Panc1 (cell line): ENCODE measurements around the gene HCN1. TPM values are rescaled to one million over a fixed set of nuclear protein-coding genes. Genes with fewer than 3 reads are reported as not detected.

Source experiments
- ATAC-seq: fragments of 200-7000 bp; cut with Tn5 transposase; 2 replicates; pipeline ENCODE4 v1.9.1; 2020; ENCODE audit warnings: mild to moderate bottlenecking, moderate library complexity
- BruUV-seq: library from RNA; stranded (reverse); fragments of 400-500 nt; replicated peaks from 2 replicates; lab custom pipeline; 2021; lab: Mats Ljungman, UMichigan
- CTCF ChIA-PET: fragments of 300-600 bp; sonication (Branson Sonifier 250); formaldehyde crosslinking; loops from one replicate; lab custom pipeline; 2022; ENCODE audit warnings: antibody characterized with exemption; lab: Charles Lee
- POLR2A ChIA-PET: fragments of 300-600 bp; sonication (Branson Sonifier 250); formaldehyde crosslinking; loops from one replicate; lab custom pipeline; 2022; ENCODE audit warnings: antibody characterized with exemption; lab: Charles Lee
- DNase-seq: peaks from one replicate; pipeline ENCODE4 v3.0.0-alpha.2; 2010; ENCODE audit warnings: low read depth, low spot score
- H3K27ac ChIP-seq: 2 replicates; pipeline ENCODE4 v1.5.1; 2011; ENCODE audit warnings: mild to moderate bottlenecking, low read length, inconsistent platforms
- H3K27me3 ChIP-seq: fragments of 200-500 bp; sonication (Bioruptor generic); 2 replicates; pipeline ENCODE4 v1.6.0; 2014; ENCODE audit warnings: low read length, inconsistent platforms; ENCODE audit not compliant: control insufficient read depth, insufficient read depth
- H3K36me3 ChIP-seq: fragments of 200-500 bp; sonication (Bioruptor generic); 2 replicates; pipeline ENCODE4 v1.5.1; 2014; ENCODE audit warnings: inconsistent platforms, mild to moderate bottlenecking, low read length, moderate library complexity; ENCODE audit not compliant: control insufficient read depth, insufficient read depth
- H3K4me1 ChIP-seq: 2 replicates; pipeline ENCODE4 v1.5.1; 2011; ENCODE audit warnings: inconsistent platforms, mild to moderate bottlenecking, low read length, moderate library complexity; ENCODE audit not compliant: control insufficient read depth, insufficient read depth
- H3K4me3 ChIP-seq, 2 experiments: 2 replicates each; pipeline ENCODE4 v1.5.1; 2011 to 2012; ENCODE audit warnings: low read depth in 2 of 2, low read length in 2 of 2, mild to moderate bottlenecking in 2 of 2, inconsistent platforms in 1 of 2, moderate library complexity in 1 of 2
- H3K9me3 ChIP-seq: fragments of 200-500 bp; sonication (Bioruptor generic); 2 replicates; pipeline ENCODE4 v1.5.1; 2014; ENCODE audit warnings: low read depth, mild to moderate bottlenecking, inconsistent platforms, low read length, moderate library complexity; ENCODE audit not compliant: control insufficient read depth, insufficient read depth
- POLR2AphosphoS5 ChIP-seq: IDR thresholded peaks from 2 replicates; pipeline ENCODE4 v1.6.1; 2012; ENCODE audit warnings: mild to moderate bottlenecking, low read depth, low read length, moderate library complexity
- SIN3A ChIP-seq: IDR thresholded peaks from 2 replicates; pipeline ENCODE4 v1.6.1; 2012; ENCODE audit warnings: low read depth, mild to moderate bottlenecking, low read length, moderate library complexity, borderline replicate concordance; ENCODE audit not compliant: insufficient read depth
- TCF7L2 ChIP-seq: IDR thresholded peaks from 2 replicates; pipeline ENCODE4 v1.6.1; 2011; ENCODE audit warnings: mild to moderate bottlenecking, low read depth, low read length, inconsistent platforms
- in situ Hi-C: cut with HindIII; loops from 2 replicates; pipeline ENCODE4 v1.10.0; 2016; ENCODE audit warnings: low sequenced_read_pairs, low pct_unique_long_range_greater_than_20kb
- intact Hi-C: fragments of 100-400 bp; cut with micrococcal nuclease; formaldehyde crosslinking; loops from one replicate; pipeline ENCODE4 v1.10.0; 2022; ENCODE audit not compliant: unreplicated experiment
- total RNA-seq: library from RNA; stranded (reverse); gene quantifications from one replicate; pipeline ENCODE4 v1.2.1, GENCODE V29; 2021; ENCODE audit not compliant: unreplicated experiment
- TF ChIP-seq, protein P1 (sequence below), 2 experiments: IDR thresholded peaks; 2 replicates each; pipeline ENCODE4 v1.6.1; 2011 to 2012; ENCODE audit warnings: low read depth in 2 of 2, control low read depth in 1 of 2, low read length in 1 of 2, mild to moderate bottlenecking in 1 of 2, moderate library complexity in 1 of 2; ENCODE audit not compliant: insufficient read depth in 1 of 2
- TF ChIP-seq, protein P2 (sequence below): fragments of 450-650 bp; IDR thresholded peaks from 2 replicates; pipeline ENCODE4 v1.5.1; 2017; ENCODE audit warnings: mild to moderate bottlenecking

HCN1 gene
- total RNA-seq, 1 experiment from 2014 or later: 0.36 TPM

DNA sequence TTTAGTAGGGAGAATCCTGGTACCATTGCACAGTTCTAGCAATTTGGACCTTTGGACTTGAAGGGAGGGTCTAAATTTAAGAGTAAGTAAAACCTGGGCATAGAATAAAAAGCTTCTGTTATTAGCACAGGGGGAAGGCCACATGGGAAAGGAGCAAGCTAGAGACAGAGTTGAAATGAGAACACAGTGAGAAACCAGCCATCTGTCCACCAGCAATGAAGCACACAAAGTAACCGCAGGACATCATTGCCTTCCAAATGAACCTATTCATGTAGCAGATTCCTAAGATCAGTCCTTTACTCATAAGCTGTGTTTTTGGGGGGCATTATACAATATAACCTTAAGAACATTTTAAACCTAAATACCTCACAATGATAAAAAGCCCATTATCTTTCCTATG, 407.4 kb downstream of the HCN1 start:
- Histone ChIP-seq H3K27ac (no peak overlapping the region), H3K4me1 (no peaks in the 10 kb centered on the region), H3K4me3 (no peak overlapping the region), H3K36me3 (no peaks in the 10 kb centered on the region), H3K27me3 (no peaks in the 10 kb centered on the region), H3K9me3 (no peaks in the 10 kb centered on the region)
- ChIA-PET POLR2A (no interaction called here), CTCF (no interaction called here)
- intact Hi-C loops: no loop called here
- no TSS peak for BruUV-seq
- DNase-seq: no peak
- in situ Hi-C loops: no loop called here
- TF ChIP-seq POLR2AphosphoS5 (no peak), TCF7L2 (no peak), SIN3A (no peak)
- TF ChIP-seq, protein P1, sequence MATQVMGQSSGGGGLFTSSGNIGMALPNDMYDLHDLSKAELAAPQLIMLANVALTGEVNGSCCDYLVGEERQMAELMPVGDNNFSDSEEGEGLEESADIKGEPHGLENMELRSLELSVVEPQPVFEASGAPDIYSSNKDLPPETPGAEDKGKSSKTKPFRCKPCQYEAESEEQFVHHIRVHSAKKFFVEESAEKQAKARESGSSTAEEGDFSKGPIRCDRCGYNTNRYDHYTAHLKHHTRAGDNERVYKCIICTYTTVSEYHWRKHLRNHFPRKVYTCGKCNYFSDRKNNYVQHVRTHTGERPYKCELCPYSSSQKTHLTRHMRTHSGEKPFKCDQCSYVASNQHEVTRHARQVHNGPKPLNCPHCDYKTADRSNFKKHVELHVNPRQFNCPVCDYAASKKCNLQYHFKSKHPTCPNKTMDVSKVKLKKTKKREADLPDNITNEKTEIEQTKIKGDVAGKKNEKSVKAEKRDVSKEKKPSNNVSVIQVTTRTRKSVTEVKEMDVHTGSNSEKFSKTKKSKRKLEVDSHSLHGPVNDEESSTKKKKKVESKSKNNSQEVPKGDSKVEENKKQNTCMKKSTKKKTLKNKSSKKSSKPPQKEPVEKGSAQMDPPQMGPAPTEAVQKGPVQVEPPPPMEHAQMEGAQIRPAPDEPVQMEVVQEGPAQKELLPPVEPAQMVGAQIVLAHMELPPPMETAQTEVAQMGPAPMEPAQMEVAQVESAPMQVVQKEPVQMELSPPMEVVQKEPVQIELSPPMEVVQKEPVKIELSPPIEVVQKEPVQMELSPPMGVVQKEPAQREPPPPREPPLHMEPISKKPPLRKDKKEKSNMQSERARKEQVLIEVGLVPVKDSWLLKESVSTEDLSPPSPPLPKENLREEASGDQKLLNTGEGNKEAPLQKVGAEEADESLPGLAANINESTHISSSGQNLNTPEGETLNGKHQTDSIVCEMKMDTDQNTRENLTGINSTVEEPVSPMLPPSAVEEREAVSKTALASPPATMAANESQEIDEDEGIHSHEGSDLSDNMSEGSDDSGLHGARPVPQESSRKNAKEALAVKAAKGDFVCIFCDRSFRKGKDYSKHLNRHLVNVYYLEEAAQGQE (IDR thresholded peaks at IDR 0.05; ENCODE audit: insufficient read depth in 1 of 2, low read depth in 2 of 2, low read length in 1 of 2): no peak
- TF ChIP-seq, protein P2, sequence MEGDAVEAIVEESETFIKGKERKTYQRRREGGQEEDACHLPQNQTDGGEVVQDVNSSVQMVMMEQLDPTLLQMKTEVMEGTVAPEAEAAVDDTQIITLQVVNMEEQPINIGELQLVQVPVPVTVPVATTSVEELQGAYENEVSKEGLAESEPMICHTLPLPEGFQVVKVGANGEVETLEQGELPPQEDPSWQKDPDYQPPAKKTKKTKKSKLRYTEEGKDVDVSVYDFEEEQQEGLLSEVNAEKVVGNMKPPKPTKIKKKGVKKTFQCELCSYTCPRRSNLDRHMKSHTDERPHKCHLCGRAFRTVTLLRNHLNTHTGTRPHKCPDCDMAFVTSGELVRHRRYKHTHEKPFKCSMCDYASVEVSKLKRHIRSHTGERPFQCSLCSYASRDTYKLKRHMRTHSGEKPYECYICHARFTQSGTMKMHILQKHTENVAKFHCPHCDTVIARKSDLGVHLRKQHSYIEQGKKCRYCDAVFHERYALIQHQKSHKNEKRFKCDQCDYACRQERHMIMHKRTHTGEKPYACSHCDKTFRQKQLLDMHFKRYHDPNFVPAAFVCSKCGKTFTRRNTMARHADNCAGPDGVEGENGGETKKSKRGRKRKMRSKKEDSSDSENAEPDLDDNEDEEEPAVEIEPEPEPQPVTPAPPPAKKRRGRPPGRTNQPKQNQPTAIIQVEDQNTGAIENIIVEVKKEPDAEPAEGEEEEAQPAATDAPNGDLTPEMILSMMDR: no peak
- ATAC-seq: no peak

DNA sequence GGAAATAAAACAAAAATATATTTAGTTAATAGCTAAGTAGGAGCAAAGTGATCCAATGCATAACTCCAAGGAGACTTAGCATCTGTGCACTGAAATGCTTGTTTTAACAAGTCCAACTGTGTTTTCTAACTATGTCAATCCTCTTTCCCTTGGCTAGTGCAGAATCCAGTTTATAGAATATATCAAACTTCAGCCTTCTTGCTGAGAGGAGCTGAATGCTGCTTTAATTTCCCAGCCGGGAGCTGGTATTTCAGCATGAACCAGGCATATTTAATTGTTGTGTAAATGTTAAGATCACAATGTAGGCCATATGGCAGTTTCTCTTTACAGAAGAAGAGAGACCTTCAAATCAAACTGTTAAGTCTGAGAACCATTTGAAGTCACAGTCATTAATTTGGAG, 411.7 kb downstream of the HCN1 start:
- Histone ChIP-seq H3K9me3 (no peaks in the 10 kb centered on the region), H3K27ac (no peak overlapping the region), H3K36me3 (no peaks in the 10 kb centered on the region), H3K27me3 (no peaks in the 10 kb centered on the region), H3K4me1 (no peaks in the 10 kb centered on the region), H3K4me3 (no peak overlapping the region)
- intact Hi-C loops: no loop called here
- ChIA-PET POLR2A (no interaction called here), CTCF (no interaction called here)
- in situ Hi-C loops: no loop called here
- ATAC-seq: no peak
- no TSS peak for BruUV-seq
- no peak for DNase-seq
- TF ChIP-seq, protein P1 (IDR thresholded peaks at IDR 0.05; ENCODE audit: insufficient read depth in 1 of 2, low read depth in 2 of 2, low read length in 1 of 2): no peak
- TF ChIP-seq POLR2AphosphoS5 (no peak), SIN3A (no peak), TCF7L2 (no peak)
- TF ChIP-seq, protein P2: no peak
